DND-41 (cell line): Measurements from ENCODE around the gene SCYGR5.

ENCODE experiments used
- ATAC-seq: fragments of 200-7000 bp; cut with Tn5 transposase; 3 replicates; pipeline ENCODE4 v1.9.1; 2021; ENCODE audit warnings: low read depth; ENCODE audit not compliant: insufficient read depth
- DNase-seq: peaks from one replicate; pipeline ENCODE4 v3.0.0-alpha.2; 2020
- H2AFZ ChIP-seq: 2 replicates; pipeline ENCODE4 v1.6.0; 2012; ENCODE audit warnings: low read depth, low read length
- H3K27ac ChIP-seq: 2 replicates; pipeline ENCODE4 v1.5.1; 2012; ENCODE audit warnings: low read length, inconsistent platforms
- H3K27me3 ChIP-seq: fragments of 200-600 bp; sonication (generic); 2 replicates; pipeline ENCODE4 v1.6.0; 2012; ENCODE audit warnings: low read length, mild to moderate bottlenecking, inconsistent platforms; ENCODE audit not compliant: insufficient read depth, poor library complexity
- H3K36me3 ChIP-seq: 2 replicates; pipeline ENCODE4 v1.5.1; 2012; ENCODE audit warnings: low read length, inconsistent platforms; ENCODE audit not compliant: insufficient read depth
- H3K4me1 ChIP-seq: 2 replicates; pipeline ENCODE4 v1.5.1; 2012; ENCODE audit warnings: mild to moderate bottlenecking, low read length; ENCODE audit not compliant: insufficient read depth
- H3K4me2 ChIP-seq: 2 replicates; pipeline ENCODE4 v1.6.0; 2012; ENCODE audit warnings: mild to moderate bottlenecking, moderate library complexity, low read length, inconsistent platforms; ENCODE audit not compliant: insufficient read depth
- H3K4me3 ChIP-seq, 2 experiments: fragments of 200-600 bp in 1 of 2; shearing (Covaris generic) in 1 of 2; 2 replicates each; pipeline ENCODE4 v1.5.1; 2012 to 2016; ENCODE audit warnings: inconsistent platforms in 2 of 2, low read length in 2 of 2, mild to moderate bottlenecking in 2 of 2, low read depth in 1 of 2, moderate library complexity in 1 of 2
- H3K79me2 ChIP-seq: 2 replicates; pipeline ENCODE4 v1.6.0; 2012; ENCODE audit warnings: low read length, inconsistent platforms; ENCODE audit not compliant: insufficient read depth
- H3K9ac ChIP-seq: 2 replicates; pipeline ENCODE4 v1.6.0; 2012; ENCODE audit warnings: low read depth, mild to moderate bottlenecking, inconsistent platforms, low read length, moderate library complexity
- H3K9me3 ChIP-seq: 2 replicates; pipeline ENCODE4 v1.5.1; 2012; ENCODE audit warnings: low read length, moderate library complexity, mild to moderate bottlenecking, inconsistent platforms; ENCODE audit not compliant: insufficient read depth, severe bottlenecking
- H4K20me1 ChIP-seq: 2 replicates; pipeline ENCODE4 v1.6.0; 2012; ENCODE audit warnings: low read length; ENCODE audit not compliant: insufficient read depth
- CTCF ChIP-seq: IDR thresholded peaks from 2 replicates; pipeline ENCODE4 v1.5.1; 2012; ENCODE audit warnings: borderline replicate concordance, low read length, moderate library complexity, mild to moderate bottlenecking; ENCODE audit not compliant: poor library complexity, severe bottlenecking; ENCODE audit errors: extremely low read depth
- EZH2 ChIP-seq: IDR thresholded peaks from 3 replicates; pipeline ENCODE4 v1.6.1; 2012; ENCODE audit warnings: borderline replicate concordance, low read depth, mild to moderate bottlenecking, moderate library complexity, low read length, inconsistent platforms; ENCODE audit not compliant: severe bottlenecking

SCYGR5 gene

GRCh38 chr2:227661025-227661649 is 5.5 kb upstream of the SCYGR5 start:
- H3K4me1 ChIP-seq = no peaks in the 10 kb centered on the region
- ATAC-seq (no peak), DNase-seq (no peak)
- H3K27me3 ChIP-seq = no peaks in the 10 kb centered on the region
- TF ChIP-seq CTCF = no peak
- no peak for TF ChIP-seq EZH2
- H2AFZ ChIP-seq = no peak overlapping the region
- no peak overlapping the region for H3K27ac ChIP-seq
- H3K9ac ChIP-seq = no peak overlapping the region
- H3K79me2 ChIP-seq = no peaks in the 10 kb centered on the region
- H3K4me2 ChIP-seq = no peak overlapping the region
- no peak overlapping the region for H3K4me3 ChIP-seq
- no peaks in the 10 kb centered on the region; the same call in 1 of the 2 replicates for H4K20me1 ChIP-seq
- H3K36me3 ChIP-seq = no peaks in the 10 kb centered on the region
- H3K9me3 ChIP-seq = no peaks in the 10 kb centered on the region

GRCh38 chr2:227661827-227662226 is 4.8 kb upstream of the SCYGR5 start:
- Histone ChIP-seq H3K4me1 (no peaks in the 10 kb centered on the region), H2AFZ (no peak overlapping the region), H3K4me3 (no peak overlapping the region), H3K36me3 (no peaks in the 10 kb centered on the region), H3K4me2 (no peak overlapping the region), H3K79me2 (no peaks in the 10 kb centered on the region), H3K27me3 (no peaks in the 10 kb centered on the region), H3K27ac (no peak overlapping the region), H4K20me1 (no peaks in the 10 kb centered on the region; the same call in 1 of the 2 replicates), H3K9ac (no peak overlapping the region), H3K9me3 (no peaks in the 10 kb centered on the region)
- ATAC-seq (no peak), DNase-seq (no peak)
- TF ChIP-seq EZH2 = no peak
- TF ChIP-seq CTCF = no peak

GRCh38 chr2:227665189-227665940 is 1.2 kb upstream of the SCYGR5 start:
- Histone ChIP-seq H3K4me3 (no peak overlapping the region), H4K20me1 (no peaks in the 10 kb centered on the region; the same call in 1 of the 2 replicates), H3K79me2 (no peaks in the 10 kb centered on the region), H3K27ac (no peak overlapping the region), H2AFZ (no peak overlapping the region), H3K9ac (no peak overlapping the region), H3K36me3 (no peaks in the 10 kb centered on the region), H3K27me3 (no peaks in the 10 kb centered on the region), H3K9me3 (no peaks in the 10 kb centered on the region), H3K4me1 (no peaks in the 10 kb centered on the region), H3K4me2 (no peak overlapping the region)
- TF ChIP-seq CTCF (no peak), EZH2 (no peak)
- DNase-seq (no peak), ATAC-seq (no peak)
